Omental fat pad (tissue), 4 donors: ENCODE results near the gene PRM1. TPM values are rescaled to one million over a fixed set of nuclear protein-coding genes. Genes with fewer than 3 reads are reported as not detected.

ENCODE experiments used
- ATAC-seq: fragments of 150-250 bp; one replicate; pipeline ENCODE4 v1.9.1; 2016; ENCODE audit warnings: mild to moderate bottlenecking, moderate library complexity; ENCODE audit not compliant: low FRiP score
- DNase-seq: peaks from one replicate; pipeline ENCODE4 v3.0.0-alpha.2; 2019; ENCODE audit warnings: low spot score
- total RNA-seq, 4 donors: library from RNA; depleted of rRNA; stranded (reverse); fragments of >200 nt; gene quantifications; one replicate each; pipeline ENCODE4 v1.1.0, GENCODE V29; 2016
- TF ChIP-seq, protein P1 (sequence below), 3 donors: fragments of 450-650 bp; IDR thresholded peaks; one replicate each; pipeline ENCODE4 v1.5.1; 2016 to 2017; ENCODE audit warnings: antibody characterized with exemption in 3 of 3, mild to moderate bottlenecking in 3 of 3, moderate library complexity in 2 of 3

The PRM1 gene
- total RNA-seq, 4 donors from 2014 or later = not detected

DNA sequence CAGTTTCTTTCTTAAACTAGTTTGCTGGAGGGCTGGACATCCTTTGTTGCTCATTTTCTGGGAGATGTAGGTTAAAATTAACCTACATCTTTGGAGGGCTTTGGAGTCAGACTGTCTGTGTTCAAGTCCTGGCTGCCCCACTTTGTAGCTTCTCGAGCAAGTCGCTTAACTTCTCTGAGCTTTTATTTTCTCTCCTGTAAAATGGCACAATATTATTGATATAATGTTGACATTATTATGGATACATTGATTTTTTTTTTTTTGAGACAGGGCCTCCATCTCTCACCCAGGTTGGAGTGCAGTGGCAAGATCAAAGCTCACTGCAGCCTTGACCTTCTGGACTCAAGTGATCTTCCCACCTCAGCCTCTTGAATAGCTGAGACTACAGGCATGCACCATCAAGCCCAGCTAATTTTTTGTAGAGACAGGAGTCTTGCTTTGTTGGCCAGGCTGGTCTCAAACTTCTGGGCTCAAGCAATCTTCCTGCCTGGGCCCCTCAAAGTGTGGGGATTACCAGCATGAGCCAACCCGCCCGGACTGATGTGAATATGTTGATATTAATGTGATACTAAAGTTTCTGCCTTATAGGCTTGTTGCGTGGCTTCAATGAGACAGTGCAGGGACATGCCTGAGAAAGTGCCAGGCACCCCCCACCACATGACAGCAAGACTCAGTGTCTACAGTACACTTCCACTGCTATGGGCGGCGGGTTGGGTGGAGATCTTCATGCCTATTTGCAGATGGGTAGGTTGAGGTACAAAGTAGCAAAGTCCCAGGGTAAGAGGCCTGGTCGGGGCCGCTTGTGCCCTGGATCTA lies 32.6 kb upstream of the PRM1 start:
- DNase-seq (no peak), ATAC-seq (no peak)
- TF ChIP-seq, protein P1, sequence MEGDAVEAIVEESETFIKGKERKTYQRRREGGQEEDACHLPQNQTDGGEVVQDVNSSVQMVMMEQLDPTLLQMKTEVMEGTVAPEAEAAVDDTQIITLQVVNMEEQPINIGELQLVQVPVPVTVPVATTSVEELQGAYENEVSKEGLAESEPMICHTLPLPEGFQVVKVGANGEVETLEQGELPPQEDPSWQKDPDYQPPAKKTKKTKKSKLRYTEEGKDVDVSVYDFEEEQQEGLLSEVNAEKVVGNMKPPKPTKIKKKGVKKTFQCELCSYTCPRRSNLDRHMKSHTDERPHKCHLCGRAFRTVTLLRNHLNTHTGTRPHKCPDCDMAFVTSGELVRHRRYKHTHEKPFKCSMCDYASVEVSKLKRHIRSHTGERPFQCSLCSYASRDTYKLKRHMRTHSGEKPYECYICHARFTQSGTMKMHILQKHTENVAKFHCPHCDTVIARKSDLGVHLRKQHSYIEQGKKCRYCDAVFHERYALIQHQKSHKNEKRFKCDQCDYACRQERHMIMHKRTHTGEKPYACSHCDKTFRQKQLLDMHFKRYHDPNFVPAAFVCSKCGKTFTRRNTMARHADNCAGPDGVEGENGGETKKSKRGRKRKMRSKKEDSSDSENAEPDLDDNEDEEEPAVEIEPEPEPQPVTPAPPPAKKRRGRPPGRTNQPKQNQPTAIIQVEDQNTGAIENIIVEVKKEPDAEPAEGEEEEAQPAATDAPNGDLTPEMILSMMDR (IDR thresholded peaks at IDR 0.05) = no peak

DNA sequence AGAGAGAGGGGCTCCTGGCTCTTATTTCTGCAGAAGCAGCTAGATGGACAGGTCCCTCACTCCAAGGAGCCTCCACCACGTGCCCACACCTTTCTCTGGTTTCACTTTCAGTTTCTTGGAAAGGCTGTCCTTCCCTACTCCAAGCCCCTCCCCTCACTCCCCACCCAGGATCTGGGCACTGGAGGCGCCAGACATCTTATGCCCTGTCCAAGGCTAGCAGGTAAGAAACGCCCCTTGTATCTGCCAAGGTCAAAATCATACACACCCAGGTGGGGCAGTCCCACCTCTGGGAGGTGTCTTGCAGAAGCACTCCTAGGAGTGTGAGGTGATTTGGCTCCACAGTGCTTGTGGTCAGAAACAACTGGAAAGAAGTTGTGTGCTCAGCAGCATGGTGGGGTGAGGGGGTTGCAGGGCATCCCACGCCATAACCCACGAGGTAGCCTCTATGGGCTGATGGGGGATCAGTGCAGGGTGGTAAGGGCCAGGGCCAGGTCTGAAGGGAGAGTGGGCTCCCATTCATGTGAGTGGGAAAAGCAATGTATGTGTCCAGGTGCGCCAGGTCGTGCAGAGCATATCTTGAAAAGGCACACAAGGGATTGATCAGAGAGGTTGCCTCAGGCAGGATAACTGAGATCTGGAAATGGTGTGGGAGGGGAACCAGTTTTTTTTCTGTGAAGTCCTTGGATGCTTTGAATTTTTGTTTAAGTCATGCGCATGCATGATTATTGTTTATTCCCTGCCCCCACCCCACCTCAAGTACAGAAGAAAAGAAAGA lies 31.8 kb upstream of the PRM1 start:
- no peak for DNase-seq
- peak; percentile 64 for ATAC-seq
- TF ChIP-seq, protein P1 (IDR thresholded peaks at IDR 0.05) = no peak

DNA sequence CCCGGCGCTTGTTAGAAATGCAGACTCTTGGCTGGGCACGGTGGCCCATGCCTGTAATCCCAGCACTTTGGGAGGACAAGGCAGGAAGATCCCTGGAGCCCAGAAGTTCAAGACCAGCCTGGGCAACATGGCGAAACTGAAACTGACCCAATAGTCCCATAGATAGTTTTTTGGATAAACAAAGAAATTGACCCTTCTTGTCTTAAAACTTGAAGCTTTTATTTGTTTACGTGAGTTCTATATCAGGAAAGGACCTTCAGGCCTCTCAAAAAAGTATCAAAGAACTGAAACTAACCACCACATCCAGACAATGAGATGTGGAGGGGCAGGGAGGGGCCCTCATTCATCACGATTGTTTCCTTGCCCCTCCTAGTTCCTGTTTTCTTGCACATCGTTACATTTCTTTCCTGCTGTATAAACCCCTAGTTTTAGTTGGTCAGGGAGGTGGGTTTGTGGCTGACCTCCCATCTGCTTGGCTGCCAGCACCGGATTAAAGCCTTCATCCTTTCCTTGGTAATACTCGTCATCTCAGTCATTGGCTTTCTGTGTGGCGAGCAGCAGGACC lies 29.9 kb upstream of the PRM1 start:
- TF ChIP-seq, protein P1 (IDR thresholded peaks at IDR 0.05) = no peak
- DNase-seq (no peak), ATAC-seq (no peak)

DNA sequence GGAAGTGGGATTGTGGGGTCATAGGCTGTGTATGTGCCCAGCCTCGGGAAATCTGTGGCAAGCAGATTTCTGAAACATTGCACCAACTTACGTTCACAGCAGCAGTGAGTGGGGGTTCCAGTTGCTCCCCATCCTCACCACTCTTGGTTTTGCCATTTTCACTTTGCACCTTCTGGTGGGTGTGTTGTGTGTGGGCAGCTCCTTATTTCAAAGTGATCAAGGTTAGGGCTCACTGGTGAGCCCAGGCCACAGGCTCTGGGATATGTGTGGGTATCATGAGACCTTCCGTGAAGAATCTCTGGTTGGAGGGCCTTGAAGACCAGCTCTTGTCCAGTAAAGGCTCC lies 29.5 kb upstream of the PRM1 start:
- ATAC-seq (no peak), DNase-seq (no peak)
- TF ChIP-seq, protein P1 (IDR thresholded peaks at IDR 0.05) = no peak

DNA sequence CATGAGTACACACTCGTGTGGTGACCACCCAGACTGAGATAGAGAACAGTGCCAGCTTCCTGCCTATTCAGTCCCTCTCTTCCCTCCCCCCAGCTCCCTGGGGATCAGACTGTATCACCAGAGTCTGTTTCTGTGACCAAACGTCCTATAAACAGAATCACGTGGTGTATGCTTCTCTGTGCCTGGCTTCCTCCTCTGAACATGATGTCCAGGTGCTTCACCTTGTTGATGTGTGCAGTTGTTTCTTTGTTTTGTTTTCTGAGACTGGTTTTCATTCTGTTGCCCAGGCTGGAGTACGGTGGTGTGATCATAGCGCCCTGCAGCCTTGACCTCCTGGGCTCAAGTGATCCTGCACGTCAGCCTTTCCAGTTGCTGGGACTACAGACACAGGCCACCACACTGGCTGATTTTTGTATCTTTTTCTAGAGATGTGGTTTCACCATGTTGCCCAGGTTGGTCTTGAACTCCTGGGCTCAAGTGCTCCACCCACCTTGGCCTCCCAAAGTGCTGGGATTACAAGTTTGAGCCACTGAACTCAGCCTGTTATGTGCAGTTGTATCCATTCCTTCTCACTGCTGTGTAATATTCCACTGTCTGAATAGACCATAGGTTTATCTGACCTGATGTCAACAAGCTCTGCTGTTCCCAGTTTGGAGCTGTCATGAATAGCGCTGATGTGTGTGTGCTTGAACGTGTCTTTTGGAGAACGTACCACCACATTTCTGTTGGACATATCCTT lies 28.9 kb upstream of the PRM1 start:
- ATAC-seq = no peak
- DNase-seq = no peak
- TF ChIP-seq, protein P1 (IDR thresholded peaks at IDR 0.05) = no peak

DNA sequence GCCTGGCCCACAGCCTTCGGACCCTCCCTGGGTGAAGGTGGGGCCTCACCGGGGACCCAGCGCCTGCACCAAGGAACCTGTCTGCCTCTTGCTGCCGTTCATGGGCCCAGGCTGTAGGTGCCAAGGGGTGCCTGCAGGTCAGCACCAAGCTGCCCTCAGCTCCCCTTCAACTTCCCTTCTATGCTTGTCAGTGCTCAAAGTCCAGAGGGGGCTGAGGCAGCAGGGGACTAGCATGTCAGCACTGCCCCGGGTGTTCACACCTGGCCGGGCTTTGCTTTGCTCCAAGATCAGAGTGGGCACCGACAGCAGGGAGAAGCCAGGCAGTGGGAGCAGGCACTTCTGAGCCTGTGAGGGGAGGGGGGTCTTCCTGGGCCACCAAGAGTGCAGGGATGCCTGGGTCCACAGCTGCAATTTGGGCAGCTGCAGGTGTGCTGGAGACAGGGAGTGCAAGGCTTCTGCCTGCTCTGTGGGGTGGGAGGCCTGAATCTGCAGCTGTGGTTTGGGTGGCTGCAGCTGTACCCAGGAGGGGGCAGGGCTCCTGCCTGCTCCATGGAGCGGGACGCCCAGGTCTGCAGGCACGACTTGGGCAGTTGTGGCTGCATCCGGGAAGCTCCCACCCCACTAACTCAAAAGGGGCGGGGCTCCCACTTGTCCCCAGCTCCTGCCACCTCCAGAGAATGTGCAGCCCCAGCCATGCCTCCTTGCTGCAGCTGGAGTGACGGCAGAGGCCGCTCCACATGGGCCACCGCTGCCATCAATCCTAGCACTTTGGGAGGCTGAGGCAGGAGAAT lies 27.6 kb upstream of the PRM1 start:
- TF ChIP-seq, protein P1 (IDR thresholded peaks at IDR 0.05) = no peak
- DNase-seq = no peak
- ATAC-seq = peak; percentile 4
